K562 (cell line): ENCODE results near the gene UBA7. TPM values are rescaled to one million over a fixed set of nuclear protein-coding genes. Genes with fewer than 3 reads are reported as not detected.

Experiments used
- MAFG ChIP-seq: fragments of 450-650 bp; conservative IDR thresholded peaks from 2 replicates; pipeline ENCODE4 v1.6.1; 2016; ENCODE audit warnings: missing genetic modification characterization, missing compliant biosample characterization
- SMC3 ChIP-seq: conservative IDR thresholded peaks from 2 replicates; pipeline ENCODE4 v1.6.1; 2011; ENCODE audit warnings: low read depth, low read length, improper control_type of control experiment; ENCODE audit not compliant: insufficient read depth
- ZNF655 ChIP-seq: fragments of 250-450 bp; sonication (Bioruptor Pico); IDR thresholded peaks from 2 replicates; pipeline ENCODE4 v1.5.0; 2021
- polyA plus RNA-seq, 8 experiments: library from polyadenylated mRNA; depleted of rRNA in 4 of 8; stranded (reverse) in 5 of 8; unstranded in 3 of 8; fragments of >200 nt; fragmentation: Nextera tagmentation in 2 of 8; fragmentation: Illumina TruSeq in 1 of 8; extraction: Ambion mirVana in 2 of 8; extraction: Trizol in 1 of 8; gene quantifications; 2 replicates each; pipeline versions ENCODE4 v1.2.1 to v1.2.3, GENCODE V29; 2011 to 2014; ENCODE audit warnings: inconsistent platforms in 1 of 8, missing spikeins in 1 of 8
- total RNA-seq, 7 experiments: library from RNA; depleted of rRNA in 6 of 7; stranded (reverse); fragments of >200 nt in 6 of 7; fragmentation: Illumina TruSeq in 2 of 7; extraction: Trizol in 2 of 7; gene quantifications; 2 replicates each; pipeline versions ENCODE4 v1.2.1 to v1.2.3, GENCODE V29; 2011 to 2021; ENCODE audit warnings: low replicate concordance in 1 of 7
- TF ChIP-seq, protein P1 (sequence below): fragments of 200-600 bp; sonication (generic); IDR thresholded peaks from one replicate; pipeline ENCODE4 v1.6.1; 2012; ENCODE audit warnings: mild to moderate bottlenecking, low read depth, low read length, inconsistent platforms
- TF ChIP-seq, protein P2 (sequence below): sonication (generic); formaldehyde crosslinking; IDR thresholded peaks from 2 replicates; pipeline ENCODE4 v1.8.1; 2023; ENCODE audit warnings: mild to moderate bottlenecking, missing genetic modification reagents

Gene UBA7
- total and polyA plus RNA-seq, 9 of the 15 experiments (the other 6 are each of a cell fraction or from before 2014, with no cell fraction given), result 0.17 to 3.3 (median 2.0) TPM

DNA sequence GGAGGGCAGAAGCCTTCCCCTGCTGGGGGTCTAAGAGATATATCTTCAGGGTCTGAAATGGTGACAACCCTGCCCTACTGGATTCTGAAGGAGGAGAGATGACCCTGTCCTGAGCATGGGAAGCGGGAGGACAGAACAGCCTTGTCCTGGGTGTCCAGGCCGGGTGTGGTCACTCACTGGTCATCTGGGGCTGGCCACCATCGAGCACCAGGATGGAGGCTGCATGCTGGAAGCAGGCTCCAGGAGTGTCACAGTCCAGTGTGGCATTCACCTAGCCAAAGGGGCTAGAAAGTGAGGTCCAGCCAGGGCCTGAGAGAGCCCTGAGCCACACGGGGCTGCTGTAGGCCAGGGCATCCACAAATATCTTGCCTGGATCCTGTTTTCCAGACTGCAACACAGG lies 19.3 kb downstream of the UBA7 start (continued):
- TF ChIP-seq, protein P1, sequence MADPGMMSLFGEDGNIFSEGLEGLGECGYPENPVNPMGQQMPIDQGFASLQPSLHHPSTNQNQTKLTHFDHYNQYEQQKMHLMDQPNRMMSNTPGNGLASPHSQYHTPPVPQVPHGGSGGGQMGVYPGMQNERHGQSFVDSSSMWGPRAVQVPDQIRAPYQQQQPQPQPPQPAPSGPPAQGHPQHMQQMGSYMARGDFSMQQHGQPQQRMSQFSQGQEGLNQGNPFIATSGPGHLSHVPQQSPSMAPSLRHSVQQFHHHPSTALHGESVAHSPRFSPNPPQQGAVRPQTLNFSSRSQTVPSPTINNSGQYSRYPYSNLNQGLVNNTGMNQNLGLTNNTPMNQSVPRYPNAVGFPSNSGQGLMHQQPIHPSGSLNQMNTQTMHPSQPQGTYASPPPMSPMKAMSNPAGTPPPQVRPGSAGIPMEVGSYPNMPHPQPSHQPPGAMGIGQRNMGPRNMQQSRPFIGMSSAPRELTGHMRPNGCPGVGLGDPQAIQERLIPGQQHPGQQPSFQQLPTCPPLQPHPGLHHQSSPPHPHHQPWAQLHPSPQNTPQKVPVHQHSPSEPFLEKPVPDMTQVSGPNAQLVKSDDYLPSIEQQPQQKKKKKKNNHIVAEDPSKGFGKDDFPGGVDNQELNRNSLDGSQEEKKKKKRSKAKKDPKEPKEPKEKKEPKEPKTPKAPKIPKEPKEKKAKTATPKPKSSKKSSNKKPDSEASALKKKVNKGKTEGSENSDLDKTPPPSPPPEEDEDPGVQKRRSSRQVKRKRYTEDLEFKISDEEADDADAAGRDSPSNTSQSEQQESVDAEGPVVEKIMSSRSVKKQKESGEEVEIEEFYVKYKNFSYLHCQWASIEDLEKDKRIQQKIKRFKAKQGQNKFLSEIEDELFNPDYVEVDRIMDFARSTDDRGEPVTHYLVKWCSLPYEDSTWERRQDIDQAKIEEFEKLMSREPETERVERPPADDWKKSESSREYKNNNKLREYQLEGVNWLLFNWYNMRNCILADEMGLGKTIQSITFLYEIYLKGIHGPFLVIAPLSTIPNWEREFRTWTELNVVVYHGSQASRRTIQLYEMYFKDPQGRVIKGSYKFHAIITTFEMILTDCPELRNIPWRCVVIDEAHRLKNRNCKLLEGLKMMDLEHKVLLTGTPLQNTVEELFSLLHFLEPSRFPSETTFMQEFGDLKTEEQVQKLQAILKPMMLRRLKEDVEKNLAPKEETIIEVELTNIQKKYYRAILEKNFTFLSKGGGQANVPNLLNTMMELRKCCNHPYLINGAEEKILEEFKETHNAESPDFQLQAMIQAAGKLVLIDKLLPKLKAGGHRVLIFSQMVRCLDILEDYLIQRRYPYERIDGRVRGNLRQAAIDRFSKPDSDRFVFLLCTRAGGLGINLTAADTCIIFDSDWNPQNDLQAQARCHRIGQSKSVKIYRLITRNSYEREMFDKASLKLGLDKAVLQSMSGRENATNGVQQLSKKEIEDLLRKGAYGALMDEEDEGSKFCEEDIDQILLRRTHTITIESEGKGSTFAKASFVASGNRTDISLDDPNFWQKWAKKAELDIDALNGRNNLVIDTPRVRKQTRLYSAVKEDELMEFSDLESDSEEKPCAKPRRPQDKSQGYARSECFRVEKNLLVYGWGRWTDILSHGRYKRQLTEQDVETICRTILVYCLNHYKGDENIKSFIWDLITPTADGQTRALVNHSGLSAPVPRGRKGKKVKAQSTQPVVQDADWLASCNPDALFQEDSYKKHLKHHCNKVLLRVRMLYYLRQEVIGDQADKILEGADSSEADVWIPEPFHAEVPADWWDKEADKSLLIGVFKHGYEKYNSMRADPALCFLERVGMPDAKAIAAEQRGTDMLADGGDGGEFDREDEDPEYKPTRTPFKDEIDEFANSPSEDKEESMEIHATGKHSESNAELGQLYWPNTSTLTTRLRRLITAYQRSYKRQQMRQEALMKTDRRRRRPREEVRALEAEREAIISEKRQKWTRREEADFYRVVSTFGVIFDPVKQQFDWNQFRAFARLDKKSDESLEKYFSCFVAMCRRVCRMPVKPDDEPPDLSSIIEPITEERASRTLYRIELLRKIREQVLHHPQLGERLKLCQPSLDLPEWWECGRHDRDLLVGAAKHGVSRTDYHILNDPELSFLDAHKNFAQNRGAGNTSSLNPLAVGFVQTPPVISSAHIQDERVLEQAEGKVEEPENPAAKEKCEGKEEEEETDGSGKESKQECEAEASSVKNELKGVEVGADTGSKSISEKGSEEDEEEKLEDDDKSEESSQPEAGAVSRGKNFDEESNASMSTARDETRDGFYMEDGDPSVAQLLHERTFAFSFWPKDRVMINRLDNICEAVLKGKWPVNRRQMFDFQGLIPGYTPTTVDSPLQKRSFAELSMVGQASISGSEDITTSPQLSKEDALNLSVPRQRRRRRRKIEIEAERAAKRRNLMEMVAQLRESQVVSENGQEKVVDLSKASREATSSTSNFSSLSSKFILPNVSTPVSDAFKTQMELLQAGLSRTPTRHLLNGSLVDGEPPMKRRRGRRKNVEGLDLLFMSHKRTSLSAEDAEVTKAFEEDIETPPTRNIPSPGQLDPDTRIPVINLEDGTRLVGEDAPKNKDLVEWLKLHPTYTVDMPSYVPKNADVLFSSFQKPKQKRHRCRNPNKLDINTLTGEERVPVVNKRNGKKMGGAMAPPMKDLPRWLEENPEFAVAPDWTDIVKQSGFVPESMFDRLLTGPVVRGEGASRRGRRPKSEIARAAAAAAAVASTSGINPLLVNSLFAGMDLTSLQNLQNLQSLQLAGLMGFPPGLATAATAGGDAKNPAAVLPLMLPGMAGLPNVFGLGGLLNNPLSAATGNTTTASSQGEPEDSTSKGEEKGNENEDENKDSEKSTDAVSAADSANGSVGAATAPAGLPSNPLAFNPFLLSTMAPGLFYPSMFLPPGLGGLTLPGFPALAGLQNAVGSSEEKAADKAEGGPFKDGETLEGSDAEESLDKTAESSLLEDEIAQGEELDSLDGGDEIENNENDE, result no peak
- TF ChIP-seq SMC3 (no peak), ZNF655 (CRISPR knock-in tag) (no peak), MAFG (tag) (no peak)
- TF ChIP-seq, protein P2, sequence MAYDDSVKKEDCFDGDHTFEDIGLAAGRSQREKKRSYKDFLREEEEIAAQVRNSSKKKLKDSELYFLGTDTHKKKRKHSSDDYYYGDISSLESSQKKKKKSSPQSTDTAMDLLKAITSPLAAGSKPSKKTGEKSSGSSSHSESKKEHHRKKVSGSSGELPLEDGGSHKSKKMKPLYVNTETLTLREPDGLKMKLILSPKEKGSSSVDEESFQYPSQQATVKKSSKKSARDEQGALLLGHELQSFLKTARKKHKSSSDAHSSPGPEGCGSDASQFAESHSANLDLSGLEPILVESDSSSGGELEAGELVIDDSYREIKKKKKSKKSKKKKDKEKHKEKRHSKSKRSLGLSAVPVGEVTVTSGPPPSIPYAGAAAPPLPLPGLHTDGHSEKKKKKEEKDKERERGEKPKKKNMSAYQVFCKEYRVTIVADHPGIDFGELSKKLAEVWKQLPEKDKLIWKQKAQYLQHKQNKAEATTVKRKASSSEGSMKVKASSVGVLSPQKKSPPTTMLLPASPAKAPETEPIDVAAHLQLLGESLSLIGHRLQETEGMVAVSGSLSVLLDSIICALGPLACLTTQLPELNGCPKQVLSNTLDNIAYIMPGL (CRISPR knock-in tag), result no peak
